ENCODE data around the gene DVL1.
A peak's percentile ranks its signal among the peaks of the same experiment; 100 is the strongest.

Gene DVL1

GRCh38 chr1:1303736-1304135 lies 45.5 kb downstream of the DVL1 start:
- Histone ChIP-seq H3K27ac (ENCODE audit: low read length) (no peak overlapping the region), H4K20me1 (ENCODE audit: insufficient read depth, low read length) (0 out of 2 replicates have a peak, but pooled peaks cover 3% of the 10 kb centered on the region), H3K4me1 (ENCODE audit: low read length) (peaks cover 20% of the 10 kb centered on the region), H3K9me3 (ENCODE audit: insufficient read depth, low read length) (no peaks in the 10 kb centered on the region), H3K9ac (ENCODE audit: low read length) (no peak overlapping the region), H3K4me2 (ENCODE audit: low read length) (no peak overlapping the region), H3K27me3 (ENCODE audit: low read depth, low read length) (no peaks in the 10 kb centered on the region), H3K4me3 (ENCODE audit: low read length) (no peak overlapping the region), H3K36me3 (replicated peaks; ENCODE audit: low read depth, low read length) (no peaks in the 10 kb centered on the region), H3K79me2 (ENCODE audit: low read length) (peaks cover 4% of the 10 kb centered on the region; the same call in 1 of the 2 replicates), H2AFZ (ENCODE audit: low read depth, low read length) (no peak overlapping the region)
- TF ChIP-seq CTCF (IDR thresholded peaks at IDR 0.05; ENCODE audit: low read depth, low read length): no peak
- TF ChIP-seq EZH2phosphoT487 (IDR thresholded peaks at IDR 0.05; ENCODE audit: low read depth): no peak

GRCh38 chr1:1302951-1303509 lies 46.2 kb downstream of the DVL1 start:
- Histone ChIP-seq H4K20me1 (ENCODE audit: insufficient read depth, low read length) (0 out of 2 replicates have a peak, but pooled peaks cover 3% of the 10 kb centered on the region), H3K4me1 (ENCODE audit: low read length) (peaks cover 20% of the 10 kb centered on the region), H3K9me3 (ENCODE audit: insufficient read depth, low read length) (no peaks in the 10 kb centered on the region), H3K27ac (ENCODE audit: low read length) (no peak overlapping the region), H3K4me2 (ENCODE audit: low read length) (no peak overlapping the region), H2AFZ (ENCODE audit: low read depth, low read length) (no peak overlapping the region), H3K4me3 (ENCODE audit: low read length) (no peak overlapping the region), H3K36me3 (replicated peaks; ENCODE audit: low read depth, low read length) (no peaks in the 10 kb centered on the region), H3K79me2 (ENCODE audit: low read length) (peaks cover 4% of the 10 kb centered on the region; the same call in 1 of the 2 replicates), H3K27me3 (ENCODE audit: low read depth, low read length) (no peaks in the 10 kb centered on the region), H3K9ac (ENCODE audit: low read length) (no peak overlapping the region)
- TF ChIP-seq EZH2phosphoT487 (IDR thresholded peaks at IDR 0.05; ENCODE audit: low read depth) (no peak), CTCF (IDR thresholded peaks at IDR 0.05; ENCODE audit: low read depth, low read length) (no peak)

- Histone ChIP-seq H3K4me1 (ENCODE audit: low read length) (peaks cover 20% of the 10 kb centered on the region), H3K9ac (ENCODE audit: low read length) (no peak overlapping the region), H4K20me1 (ENCODE audit: insufficient read depth, low read length) (0 out of 2 replicates have a peak, but pooled peaks cover 3% of the 10 kb centered on the region), H2AFZ (ENCODE audit: low read depth, low read length) (no peak overlapping the region), H3K27ac (ENCODE audit: low read length) (no peak overlapping the region), H3K4me3 (ENCODE audit: low read length) (no peak overlapping the region), H3K9me3 (ENCODE audit: insufficient read depth, low read length) (no peaks in the 10 kb centered on the region), H3K4me2 (ENCODE audit: low read length) (no peak overlapping the region), H3K79me2 (ENCODE audit: low read length) (peaks cover 4% of the 10 kb centered on the region; the same call in 1 of the 2 replicates), H3K27me3 (ENCODE audit: low read depth, low read length) (no peaks in the 10 kb centered on the region), H3K36me3 (replicated peaks; ENCODE audit: low read depth, low read length) (no peaks in the 10 kb centered on the region)
- TF ChIP-seq EZH2phosphoT487 (IDR thresholded peaks at IDR 0.05; ENCODE audit: low read depth) (no peak), CTCF (IDR thresholded peaks at IDR 0.05; ENCODE audit: low read depth, low read length) (peak; percentile 55)
Measured at GRCh38 chr1:1302006-1302430, 47.2 kb downstream of the DVL1 start.

- peaks cover 4% of the 10 kb centered on the region for H3K4me1 ChIP-seq (ENCODE audit: low read length)
- no peak overlapping the region for H3K27ac ChIP-seq (ENCODE audit: low read length)
- no peak overlapping the region for H3K4me2 ChIP-seq (ENCODE audit: low read length)
- no peak overlapping the region for H3K4me3 ChIP-seq (ENCODE audit: low read length)
- H3K9ac ChIP-seq (ENCODE audit: low read length): no peak overlapping the region
- no peak for TF ChIP-seq CTCF (IDR thresholded peaks at IDR 0.05; ENCODE audit: low read depth, low read length)
- no peak for TF ChIP-seq EZH2phosphoT487 (IDR thresholded peaks at IDR 0.05; ENCODE audit: low read depth)
- 0 out of 2 replicates have a peak, but pooled peaks cover 3% of the 10 kb centered on the region for H4K20me1 ChIP-seq (ENCODE audit: insufficient read depth, low read length)
- H3K36me3 ChIP-seq (replicated peaks; ENCODE audit: low read depth, low read length): no peaks in the 10 kb centered on the region
- H3K27me3 ChIP-seq (ENCODE audit: low read depth, low read length): no peaks in the 10 kb centered on the region
- no peaks in the 10 kb centered on the region for H3K9me3 ChIP-seq (ENCODE audit: insufficient read depth, low read length)
- H3K79me2 ChIP-seq (ENCODE audit: low read length): no peaks in the 10 kb centered on the region
- H2AFZ ChIP-seq (ENCODE audit: low read depth, low read length): no peak overlapping the region
Measured at GRCh38 chr1:1300352-1300739, 48.9 kb downstream of the DVL1 start.

Data from OCI-LY3 (cell line).